B cell (primary cell): ENCODE measurements around the gene RMI1. TPM values are rescaled to one million over a fixed set of nuclear protein-coding genes. Genes with fewer than 3 reads are reported as not detected.

Source experiments
- ATAC-seq: fragments of 200-7000 bp; cut with Tn5 transposase; one replicate; pipeline ENCODE4 v1.10.0; 2021; ENCODE audit warnings: low read depth, mild to moderate bottlenecking, moderate number of reproducible peaks, moderate library complexity
- CTCF ChIA-PET: fragments of 350-600 bp; sonication (Branson Sonifier 250); formaldehyde crosslinking; loops from one replicate; lab custom pipeline; 2021; ENCODE audit warnings: antibody characterized with exemption, inconsistent platforms; lab: Charles Lee
- POLR2A ChIA-PET: fragments of 350-600 bp; sonication (Branson Sonifier 250); formaldehyde crosslinking; loops from one replicate; lab custom pipeline; 2021; ENCODE audit warnings: antibody characterized with exemption; lab: Charles Lee
- DNase-seq: peaks from one replicate; pipeline ENCODE4 v3.0.0; 2013
- H2AFZ ChIP-seq: 2 replicates; pipeline ENCODE4 v1.6.1; 2012; ENCODE audit warnings: mild to moderate bottlenecking, low read depth, low read length; ENCODE audit not compliant: insufficient read depth, poor library complexity, severe bottlenecking
- H3K27ac ChIP-seq, 2 donors: 1 replicate in 1 of 2; 2 replicates in 1 of 2; pipeline ENCODE4 v1.5.1; 2012 to 2013; ENCODE audit warnings: low read length in 2 of 2, mild to moderate bottlenecking in 2 of 2, moderate library complexity in 1 of 2
- H3K27me3 ChIP-seq, 4 experiments: fragments of 200-600 bp in 1 of 4; sonication (generic) in 1 of 4; replicated peaks in 1 of 4; 1 replicate in 2 of 4; 2 replicates in 2 of 4; pipeline versions ENCODE4 v1.6.1 to v1.7.0; 2013 to 2016; ENCODE audit warnings: low read length in 3 of 4, mild to moderate bottlenecking in 2 of 4, mixed read lengths in 1 of 4, moderate library complexity in 1 of 4; ENCODE audit not compliant: insufficient read depth in 4 of 4, control insufficient read depth in 3 of 4; ENCODE audit errors: control extremely low read depth in 1 of 4
- H3K36me3 ChIP-seq, 2 experiments: replicated peaks in 1 of 2; 1 replicate in 1 of 2; 2 replicates in 1 of 2; pipeline versions ENCODE4 v1.6.1 to v1.7.1; 2013; ENCODE audit warnings: low read length in 1 of 2; ENCODE audit not compliant: insufficient read depth in 2 of 2, control insufficient read depth in 1 of 2; ENCODE audit errors: control extremely low read depth in 1 of 2, extremely low read depth in 1 of 2
- H3K4me1 ChIP-seq, 2 donors: fragments of 200-600 bp in 1 of 2; sonication (generic) in 1 of 2; 1 replicate in 1 of 2; 2 replicates in 1 of 2; pipeline versions ENCODE4 v1.5.1 to v1.6.1; 2013 to 2017; ENCODE audit warnings: low read length in 2 of 2; ENCODE audit not compliant: control insufficient read depth in 2 of 2, insufficient read depth in 2 of 2
- H3K4me2 ChIP-seq: replicated peaks from 2 replicates; pipeline ENCODE3; 2012; ENCODE audit warnings: mild to moderate bottlenecking, low read depth, low read length; ENCODE audit not compliant: poor library complexity, severe bottlenecking
- H3K4me3 ChIP-seq, 5 experiments: fragments of 200-600 bp in 1 of 5; sonication (generic) in 1 of 5; 1 replicate in 3 of 5; 2 replicates in 2 of 5; pipeline versions ENCODE4 v1.5.1 to v1.7.0; 2011 to 2016; ENCODE audit warnings: low read length in 4 of 5, mild to moderate bottlenecking in 4 of 5, low read depth in 2 of 5, control low read depth in 1 of 5, moderate library complexity in 1 of 5; ENCODE audit not compliant: insufficient read depth in 1 of 5; ENCODE audit errors: control extremely low read depth in 1 of 5, extremely low read depth in 1 of 5
- H3K79me2 ChIP-seq: fragments of 200-600 bp; sonication (generic); one replicate; pipeline ENCODE4 v1.6.0; 2016; ENCODE audit warnings: low read length; ENCODE audit not compliant: control insufficient read depth, insufficient read depth
- H3K9ac ChIP-seq: fragments of 200-600 bp; sonication (generic); 2 replicates; pipeline ENCODE4 v1.6.1; 2017; ENCODE audit warnings: mild to moderate bottlenecking, low read length, moderate library complexity
- H3K9me3 ChIP-seq, 3 donors: one replicate each; pipeline versions ENCODE4 v1.6.1 to v1.7.1; 2013; ENCODE audit warnings: low read length in 2 of 3; ENCODE audit not compliant: control insufficient read depth in 2 of 3, insufficient read depth in 1 of 3; ENCODE audit errors: control extremely low read depth in 1 of 3
- H4K20me1 ChIP-seq: 2 replicates; pipeline ENCODE4 v1.6.0; 2012; ENCODE audit warnings: mild to moderate bottlenecking, low read length; ENCODE audit not compliant: insufficient read depth, control insufficient read depth, poor library complexity, severe bottlenecking
- H3K27ac Mint-ChIP-seq: one replicate; pipeline ENCODE4 v1.8.0; 2021; ENCODE audit warnings: mixed read lengths
- H3K27me3 Mint-ChIP-seq: one replicate; pipeline ENCODE4 v1.8.0; 2021; ENCODE audit warnings: mixed read lengths
- H3K4me1 Mint-ChIP-seq: one replicate; pipeline ENCODE4 v1.8.0; 2021; ENCODE audit warnings: mixed read lengths
- H3K4me3 Mint-ChIP-seq: one replicate; pipeline ENCODE4 v1.8.0; 2021; ENCODE audit warnings: mixed read lengths
- H3K9me3 Mint-ChIP-seq: one replicate; pipeline ENCODE4 v1.8.0; 2022; ENCODE audit warnings: mixed read lengths; ENCODE audit not compliant: insufficient read depth
- CTCF ChIP-seq: fragments of 200-600 bp; IDR thresholded peaks from one replicate; pipeline ENCODE4 v1.8.0; 2022; ENCODE audit warnings: antibody characterized with exemption, mild to moderate bottlenecking
- EZH2 ChIP-seq: IDR thresholded peaks from 2 replicates; pipeline ENCODE4 v1.6.1; 2012; ENCODE audit warnings: borderline replicate concordance, low read depth, mild to moderate bottlenecking, moderate library complexity, low read length; ENCODE audit not compliant: insufficient read depth, poor library complexity, severe bottlenecking
- WGBS: methylation state at CpG from one replicate; pipeline ENCODE4 v1.1.5; 2013; ENCODE audit warnings: missing lambda C conversion rate; ENCODE audit not compliant: insufficient coverage; 5-methylcytosine and 5-hydroxymethylcytosine counted together
- intact Hi-C: fragments of 100-400 bp; cut with micrococcal nuclease; formaldehyde crosslinking; loops from one replicate; pipeline ENCODE4 v1.10.0; 2022
- polyA plus RNA-seq: library from polyadenylated mRNA; depleted of rRNA; stranded (reverse); fragments of >200 nt; gene quantifications from 2 replicates; pipeline ENCODE4 v1.2.3, GENCODE V29; 2012
- total RNA-seq, 2 donors: library from RNA; stranded (reverse); fragments of 120-200 nt in 1 of 2; gene quantifications; 1 replicate in 1 of 2; 2 replicates in 1 of 2; pipeline versions ENCODE4 v1.2.3 to v1.2.4, GENCODE V29; 2013 to 2022

The RMI1 gene
- total and polyA plus RNA-seq, 2 donors (not counting 1 experiment from before 2014, with no cell fraction given), result 2.0 to 8.6 TPM

DNA sequence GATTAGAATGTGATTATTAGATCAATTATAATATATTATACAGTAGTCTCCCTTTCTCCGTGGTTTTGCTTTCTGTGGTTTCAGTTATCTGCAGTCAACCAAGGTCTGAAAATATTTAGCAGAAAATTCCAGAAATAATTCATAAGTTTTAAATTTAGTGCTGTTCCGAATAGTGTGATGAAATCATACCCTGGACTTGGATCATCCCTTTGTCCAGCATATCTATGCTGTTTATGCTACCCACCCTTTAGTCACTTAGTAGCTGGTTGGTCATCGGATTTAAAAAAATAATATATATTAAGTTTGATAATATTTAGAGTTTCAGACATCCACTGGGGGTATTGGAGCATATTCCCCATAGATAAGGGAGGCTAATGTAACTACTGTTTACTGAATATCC lies 19.6 kb downstream of the RMI1 start:
- H3K27ac Mint-ChIP-seq, result no peak overlapping the region
- H2AFZ ChIP-seq, result no peak overlapping the region
- H3K27ac ChIP-seq, result no peak overlapping the region
- WGBS, result no CpG with 5 or more reads among the region's 3 CpGs
- ChIA-PET CTCF (no interaction called here), POLR2A (no interaction called here)
- no peak overlapping the region for H3K4me2 ChIP-seq
- H4K20me1 ChIP-seq, result no peaks in the 10 kb centered on the region
- no peaks in the 10 kb centered on the region for H3K9me3 ChIP-seq
- H3K9ac ChIP-seq, result no peak overlapping the region
- peaks cover 23% of the 10 kb centered on the region for H3K79me2 ChIP-seq
- no peak overlapping the region for H3K4me3 ChIP-seq
- peaks cover 0 to 15% of the 10 kb centered on the region in 2 experiments for H3K36me3 ChIP-seq
- H3K4me1 ChIP-seq, result peaks cover 0 to 11% of the 10 kb centered on the region in 2 donors
- H3K9me3 Mint-ChIP-seq, result no peaks in the 10 kb centered on the region
- H3K27me3 ChIP-seq, result no peaks in the 10 kb centered on the region
- no peak for ATAC-seq
- no peak for TF ChIP-seq EZH2
- TF ChIP-seq CTCF, result no peak
- intact Hi-C loops, result no loop called here
- DNase-seq, result no peak
- no peaks in the 10 kb centered on the region for H3K27me3 Mint-ChIP-seq
- peaks cover 14% of the 10 kb centered on the region for H3K4me1 Mint-ChIP-seq
- H3K4me3 Mint-ChIP-seq, result no peak overlapping the region

- intact Hi-C loops, result no loop called here
- Mint-ChIP-seq H3K27me3 (no peaks in the 10 kb centered on the region), H3K4me3 (no peak overlapping the region), H3K9me3 (no peaks in the 10 kb centered on the region), H3K27ac (peak overlapping the region; percentile 50), H3K4me1 (peaks cover 13% of the 10 kb centered on the region)
- Histone ChIP-seq H3K36me3 (peaks cover 0 to 15% of the 10 kb centered on the region in 2 experiments), H3K9me3 (no peaks in the 10 kb centered on the region), H3K4me3 (no peak overlapping the region), H3K4me1 (peaks cover 0 to 11% of the 10 kb centered on the region in 2 donors), H3K27me3 (no peaks in the 10 kb centered on the region), H3K4me2 (no peak overlapping the region), H3K79me2 (peaks cover 8% of the 10 kb centered on the region), H2AFZ (no peak overlapping the region), H3K9ac (no peak overlapping the region), H4K20me1 (no peaks in the 10 kb centered on the region), H3K27ac (peak overlapping the region in 1 of 2 donors; percentile 40)
- WGBS, result no CpG with 5 or more reads among the region's 2 CpGs
- CTCF ChIA-PET, result no interaction called here
- DNase-seq, result no peak
- ATAC-seq, result no peak
- POLR2A ChIA-PET, result no interaction called here
- TF ChIP-seq EZH2 (no peak), CTCF (no peak)
Measured at GRCh38 chr9:84001621-84002020, 21.0 kb downstream of the RMI1 start.
